ENCODE measurements around the gene CPA5.

The CPA5 gene

DNA sequence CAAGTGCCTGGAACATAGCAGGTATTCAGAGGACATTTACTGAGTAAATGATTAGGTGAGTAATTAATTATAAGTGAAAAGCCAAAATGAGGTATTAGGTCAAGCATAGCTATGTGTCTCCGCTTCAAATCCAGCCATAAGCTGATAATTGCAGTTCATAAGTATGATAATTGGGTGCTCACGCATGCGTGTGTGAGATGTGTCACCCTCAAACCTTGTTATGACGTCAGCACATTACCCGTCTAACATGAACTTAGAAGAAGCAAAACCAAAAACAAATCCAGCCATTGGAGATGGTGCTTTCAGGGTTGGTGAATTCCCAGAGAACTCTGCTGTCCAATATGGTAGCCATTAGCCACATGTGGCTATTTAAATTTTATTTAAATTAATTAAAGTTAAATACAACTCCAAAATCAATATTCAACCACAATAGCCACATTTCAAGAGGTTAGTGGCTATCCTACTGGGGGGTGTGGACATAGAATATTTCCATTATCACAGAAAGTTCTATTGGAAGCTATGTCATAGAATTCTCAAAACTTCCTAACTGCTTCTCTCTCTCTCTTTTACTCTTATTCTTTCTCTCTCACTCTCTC is at the start of gene CPA5:
Gene CPA5 (plus strand): TSS at position 546 of the 596 bp plus-strand sequence. CDS start 1,670 bp downstream, outside the sequence.
- no peak for DNase-seq

GRCh38 chr7:130296221-130296951 is 48.2 kb upstream of the CPA5 start:
- no peak for DNase-seq

GRCh38 chr7:130297628-130298543 is 46.7 kb upstream of the CPA5 start:
- DNase-seq, result no peak

DNA sequence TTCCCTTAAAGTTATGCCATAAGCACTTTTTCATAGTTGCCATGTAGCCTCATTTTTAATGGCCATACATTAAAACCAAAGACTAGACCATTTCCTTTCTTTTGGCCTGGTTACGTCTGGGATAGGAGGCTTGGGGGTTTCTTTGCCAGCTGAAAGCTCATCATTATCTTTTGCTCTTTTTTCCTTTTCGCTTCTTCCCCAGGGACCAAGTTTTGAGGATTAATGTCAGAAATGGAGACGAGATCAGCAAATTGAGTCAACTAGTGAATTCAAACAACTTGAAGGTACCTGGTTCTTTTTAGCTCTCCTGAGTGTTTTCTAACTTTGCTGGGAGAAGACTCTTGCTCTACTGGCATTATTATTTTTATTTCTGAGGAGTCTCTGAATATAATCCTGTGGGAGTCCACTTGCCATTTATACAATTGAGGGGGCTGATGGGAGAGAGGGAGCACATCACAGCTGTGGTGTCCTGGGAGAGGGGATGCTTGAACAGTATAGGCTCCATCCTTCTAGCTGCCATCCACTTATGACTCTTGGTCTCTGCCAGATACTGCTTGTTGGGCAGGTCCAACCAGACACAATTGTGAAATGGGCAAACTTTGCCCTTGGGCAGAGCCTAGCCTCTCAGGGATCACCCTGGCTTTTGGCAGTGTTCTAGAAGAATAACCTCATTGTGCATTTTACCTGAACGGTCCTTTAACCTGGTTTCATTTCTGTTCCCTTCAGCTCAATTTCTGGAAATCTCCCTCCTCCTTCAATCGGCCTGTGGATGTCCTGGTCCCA is 45.9 kb upstream of the CPA5 start:
- no peak for DNase-seq

DNA sequence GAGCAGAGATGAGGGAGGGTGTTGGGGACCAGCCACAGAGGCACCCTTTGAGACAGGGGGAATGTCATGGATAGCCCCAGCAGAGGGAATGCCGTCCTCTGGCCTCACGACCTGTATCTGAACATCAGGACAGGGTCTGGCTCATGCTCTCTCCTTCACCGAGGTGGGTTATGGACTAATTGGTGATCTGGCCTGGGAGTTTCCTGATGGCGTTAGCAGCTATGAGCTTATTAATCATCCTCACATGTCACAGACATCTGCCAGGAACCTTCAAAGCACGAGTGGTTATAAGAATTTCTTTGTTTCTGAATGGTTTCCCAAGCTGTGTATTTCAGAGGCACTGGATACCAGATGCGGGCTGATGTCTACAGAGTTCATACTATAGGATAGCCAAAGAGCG is 44.8 kb upstream of the CPA5 start:
- DNase-seq, result peak; percentile 10

DNA sequence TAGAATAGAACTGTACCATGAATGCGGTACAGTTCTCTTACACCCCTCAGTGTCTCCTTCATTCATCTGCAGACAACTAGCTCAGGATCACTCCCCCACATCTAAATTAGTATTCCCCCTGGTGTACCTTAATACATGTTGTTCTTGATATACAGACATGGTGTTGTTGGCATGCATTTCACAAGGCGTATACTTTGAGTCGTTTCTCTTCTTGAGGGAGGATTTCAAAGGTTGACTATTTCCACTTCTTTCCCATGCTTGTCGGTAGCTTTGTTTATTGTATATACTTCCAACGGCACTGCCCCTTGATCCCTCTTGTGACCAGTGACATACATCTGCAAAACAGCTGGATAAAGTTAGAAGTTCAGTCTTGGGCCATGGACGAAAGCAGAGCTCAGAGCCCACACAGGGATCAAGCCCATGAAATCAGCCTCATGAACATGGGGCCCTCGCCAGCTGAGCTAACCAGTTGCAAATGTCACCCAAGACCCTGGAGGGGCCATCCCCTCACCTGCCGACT is 43.1 kb upstream of the CPA5 start:
- DNase-seq, result no peak

- DNase-seq, result no peak
Observed at GRCh38 chr7:130302649-130303048, 42.0 kb upstream of the CPA5 start.

- no peak for DNase-seq
Observed at GRCh38 chr7:130303127-130303526, 41.5 kb upstream of the CPA5 start.

DNA sequence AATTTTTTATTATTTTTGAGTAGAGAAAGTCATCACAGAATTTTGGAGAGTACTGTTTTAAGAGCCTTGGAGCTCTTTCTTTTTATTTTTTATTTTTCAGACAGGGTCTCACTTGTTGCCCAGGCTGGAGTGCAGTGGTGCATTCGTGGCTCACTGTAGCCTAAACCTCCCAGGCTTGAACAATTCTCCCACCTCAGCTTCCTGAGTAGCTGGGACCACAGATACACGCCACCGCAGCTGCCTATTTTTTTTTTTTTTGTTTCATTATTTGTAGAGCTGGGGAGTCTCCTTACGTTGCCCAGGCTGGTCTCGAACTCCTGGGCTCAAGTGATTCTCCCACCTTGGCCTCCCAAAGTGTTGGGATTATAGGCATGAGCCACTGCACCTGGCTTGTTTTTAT is 41.1 kb upstream of the CPA5 start:
- DNase-seq, result no peak

DNA sequence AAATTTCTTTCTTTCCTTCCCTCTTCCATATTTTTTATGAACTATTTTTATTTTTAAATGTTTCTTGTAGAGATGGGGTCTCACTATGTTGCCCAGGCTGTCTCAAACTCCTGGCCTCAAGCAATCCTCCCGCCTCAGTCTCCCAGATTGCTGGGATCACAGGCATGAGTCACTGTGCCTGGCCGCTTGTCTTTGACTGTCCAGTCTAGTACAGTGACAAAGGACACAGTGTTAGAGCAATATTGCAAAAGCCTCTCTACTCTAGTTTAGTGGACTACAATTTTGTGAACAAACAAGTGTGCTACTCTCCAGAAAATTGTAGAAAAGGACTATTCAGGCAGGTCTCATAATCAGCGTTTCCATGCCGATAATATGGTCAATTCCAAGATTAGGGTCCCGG is 40.6 kb upstream of the CPA5 start:
- no peak for DNase-seq

- no peak for DNase-seq
Observed at GRCh38 chr7:130304878-130305277, 39.7 kb upstream of the CPA5 start.

GRCh38 chr7:130305433-130306042 is 39.1 kb upstream of the CPA5 start:
- no peak for DNase-seq

- DNase-seq, result no peak
Observed at GRCh38 chr7:130309986-130310385, 34.6 kb upstream of the CPA5 start.

DNA sequence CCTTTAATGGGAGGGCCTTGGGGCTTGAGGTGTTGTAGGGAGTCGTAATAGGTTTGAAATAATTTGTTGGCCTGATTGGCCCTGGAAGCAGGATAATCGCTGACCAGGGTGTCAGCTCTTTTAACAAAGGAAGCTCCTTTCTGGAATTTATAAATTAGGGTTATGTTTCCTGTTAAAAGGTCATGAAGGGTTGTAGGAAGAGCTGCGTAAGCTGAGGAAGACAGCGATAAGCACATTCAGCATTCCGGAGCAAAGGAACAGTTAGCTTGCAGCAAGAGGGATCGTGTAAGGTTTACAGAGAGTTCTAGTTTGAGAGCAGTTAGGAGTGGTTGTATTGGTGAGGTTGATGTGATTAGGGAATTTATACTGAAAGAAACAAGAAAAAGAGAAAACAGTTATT is 30.3 kb upstream of the CPA5 start:
- DNase-seq, result no peak

DNA sequence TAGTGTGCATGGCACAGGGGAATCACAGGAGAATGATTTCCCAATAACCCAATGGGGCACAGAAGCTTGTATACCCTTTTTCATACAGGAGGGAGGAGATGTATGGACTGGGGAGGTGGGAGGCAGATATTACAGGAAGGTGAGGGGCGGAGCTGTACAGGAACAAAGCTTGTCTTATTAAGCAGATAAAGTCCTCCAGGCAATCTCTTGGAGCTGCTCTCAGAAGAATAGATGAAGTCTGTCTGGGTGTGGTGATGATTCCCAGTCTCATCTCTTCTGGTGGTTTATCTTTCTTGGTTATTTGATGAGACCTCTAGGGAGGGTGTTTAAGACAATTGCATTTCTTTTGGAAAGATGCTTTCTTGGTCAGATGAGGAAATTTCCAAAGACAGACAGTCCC is 25.1 kb upstream of the CPA5 start:
- no peak for DNase-seq

GRCh38 chr7:130321542-130322229 is 22.9 kb upstream of the CPA5 start:
- DNase-seq, result peak; percentile 2

DNA sequence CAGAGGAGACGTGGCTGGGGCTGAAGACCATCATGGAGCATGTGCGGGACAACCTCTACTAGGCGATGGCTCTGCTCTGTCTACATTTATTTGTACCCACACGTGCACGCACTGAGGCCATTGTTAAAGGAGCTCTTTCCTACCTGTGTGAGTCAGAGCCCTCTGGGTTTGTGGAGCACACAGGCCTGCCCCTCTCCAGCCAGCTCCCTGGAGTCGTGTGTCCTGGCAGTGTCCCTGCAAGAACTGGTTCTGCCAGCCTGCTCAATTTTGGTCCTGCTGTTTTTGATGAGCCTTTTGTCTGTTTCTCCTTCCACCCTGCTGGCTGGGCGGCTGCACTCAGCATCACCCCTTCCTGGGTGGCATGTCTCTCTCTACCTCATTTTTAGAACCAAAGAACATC is 22.0 kb upstream of the CPA5 start:
- DNase-seq, result no peak

- no peak for DNase-seq
Observed at GRCh38 chr7:130324306-130324943, 20.2 kb upstream of the CPA5 start.

DNA sequence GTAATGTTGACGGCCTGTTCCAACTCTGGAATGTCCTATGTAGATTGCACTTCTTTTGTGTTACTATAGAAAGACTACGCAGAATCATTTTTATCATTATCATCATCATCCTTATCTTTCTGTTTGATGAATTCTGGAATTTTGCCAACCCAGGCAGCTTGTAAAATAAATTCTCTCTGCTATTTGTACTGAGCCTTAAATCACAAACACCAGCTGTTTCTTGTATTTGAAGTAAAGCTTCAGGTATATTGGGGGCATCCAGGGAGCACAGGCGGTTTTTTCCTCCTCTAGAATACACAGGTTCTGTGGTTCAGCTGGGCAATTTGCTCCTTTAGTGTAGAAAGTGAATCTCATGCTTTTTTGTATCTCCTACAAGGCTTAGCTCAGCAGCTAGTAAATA is 14.9 kb upstream of the CPA5 start:
- no peak for DNase-seq

DNA sequence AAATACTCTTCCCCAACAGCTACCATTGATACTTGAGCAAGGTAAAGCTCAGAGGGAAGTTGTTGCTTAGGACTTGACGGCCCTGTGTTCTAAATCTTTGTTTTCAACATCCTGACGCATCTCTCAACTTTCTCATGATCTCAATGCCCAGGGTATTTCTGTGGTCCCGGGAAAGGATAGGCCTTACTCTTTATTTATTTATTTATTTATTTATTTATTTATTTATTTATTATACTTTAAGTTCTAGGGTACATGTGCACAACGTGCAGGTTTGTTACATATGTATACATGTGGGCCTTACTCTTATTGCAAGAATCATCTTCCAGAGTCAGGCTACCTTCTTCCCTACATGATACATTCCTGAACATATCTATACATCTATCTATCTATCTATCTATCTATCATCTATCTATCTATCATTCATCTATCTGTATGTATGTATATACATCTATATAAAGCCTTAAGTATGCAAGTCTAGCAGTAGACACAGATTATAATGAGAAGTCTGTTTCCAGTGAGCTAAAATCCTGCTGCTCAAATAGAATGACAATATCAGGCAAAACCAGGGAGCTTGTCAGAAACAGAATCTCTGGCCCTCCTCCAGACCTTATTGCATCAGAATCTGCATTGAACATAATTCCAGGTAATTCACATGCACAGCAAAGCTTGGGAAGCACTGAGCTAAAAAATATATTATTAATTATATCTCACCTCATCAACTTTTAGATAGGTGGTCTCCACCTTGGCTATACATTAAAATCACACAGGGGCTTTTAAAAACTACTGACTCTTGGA is 12.2 kb upstream of the CPA5 start:
- DNase-seq, result no peak

Data from kidney glomerular epithelial cell (primary cell).